GM19238 (cell line): Measurements from ENCODE around the gene IGFL2.
"Not testable (repeated sequence)": the region's sequence is repeated elsewhere in the genome, so short reads cannot be mapped to it uniquely, and the experiment has no call there.

ENCODE experiments used
- DNase-seq: peaks from one replicate; pipeline ENCODE4 v3.0.0; 2011; ENCODE audit warnings: low spot score; ENCODE audit not compliant: insufficient read length

Gene IGFL2

GRCh38 chr19:46141421-46141820 lies 6.6 kb upstream of the IGFL2 start:
- DNase-seq, result no peak

- no peak for DNase-seq
Observed at GRCh38 chr19:46142294-46142693, 5.7 kb upstream of the IGFL2 start.

GRCh38 chr19:46144756-46145155 lies 3.3 kb upstream of the IGFL2 start:
- no peak for DNase-seq

- DNase-seq, result no peak
Observed at GRCh38 chr19:46147166-46147740, 785 bp upstream of the IGFL2 start.

- no peak for DNase-seq
Observed at GRCh38 chr19:46150606-46151005, 2.6 kb downstream of the IGFL2 start.

- DNase-seq, result no peak
Observed at GRCh38 chr19:46155237-46155636, 7.2 kb downstream of the IGFL2 start.

GRCh38 chr19:46159418-46160232 lies 11.6 kb downstream of the IGFL2 start:
- no peak for DNase-seq

GRCh38 chr19:46160233-46160775 lies 12.3 kb downstream of the IGFL2 start:
- no peak for DNase-seq

GRCh38 chr19:46161642-46162257 lies 13.7 kb downstream of the IGFL2 start:
- DNase-seq, result not testable (repeated sequence)

GRCh38 chr19:46162731-46163130 lies 14.7 kb downstream of the IGFL2 start:
- DNase-seq, result no peak

- no peak for DNase-seq
Observed at GRCh38 chr19:46173886-46174480, 25.9 kb downstream of the IGFL2 start.

- DNase-seq, result no peak
Observed at GRCh38 chr19:46176116-46176860, 28.2 kb downstream of the IGFL2 start.

- no peak for DNase-seq
Observed at GRCh38 chr19:46179076-46179759, 31.2 kb downstream of the IGFL2 start.

GRCh38 chr19:46180701-46181387 lies 32.8 kb downstream of the IGFL2 start:
- DNase-seq, result no peak

GRCh38 chr19:46181388-46181779 lies 33.3 kb downstream of the IGFL2 start:
- no peak for DNase-seq

GRCh38 chr19:46182476-46182875 lies 34.4 kb downstream of the IGFL2 start:
- no peak for DNase-seq

- not testable (repeated sequence) for DNase-seq
Observed at GRCh38 chr19:46184775-46185710, 37.0 kb downstream of the IGFL2 start.

- no peak for DNase-seq
Observed at GRCh38 chr19:46186101-46186716, 38.2 kb downstream of the IGFL2 start.

- DNase-seq, result no peak
Observed at GRCh38 chr19:46186717-46187101, 38.7 kb downstream of the IGFL2 start.
